Chondrocyte (in vitro differentiated cells): ENCODE results near the gene CHKA. TPM values are rescaled to one million over a fixed set of nuclear protein-coding genes. Genes with fewer than 3 reads are reported as not detected.

Experiments used
- DNase-seq: peaks from one replicate; pipeline ENCODE4 v3.0.0; 2021; ENCODE audit warnings: mixed read lengths, low spot score
- H3K27ac Mint-ChIP-seq: one replicate; pipeline ENCODE4 v1.8.0; 2021; ENCODE audit warnings: mild to moderate bottlenecking, moderate library complexity, mixed read lengths; ENCODE audit not compliant: unreplicated experiment
- H3K27me3 Mint-ChIP-seq: 2 replicates; pipeline ENCODE4 v1.8.0; 2021; ENCODE audit warnings: low read depth, mixed read lengths
- H3K36me3 Mint-ChIP-seq: 2 replicates; pipeline ENCODE4 v1.8.0; 2021; ENCODE audit warnings: low read depth, mixed read lengths
- H3K4me1 Mint-ChIP-seq: 2 replicates; pipeline ENCODE4 v1.8.0; 2021; ENCODE audit warnings: low read depth, mild to moderate bottlenecking, mixed read lengths
- H3K4me3 Mint-ChIP-seq: one replicate; pipeline ENCODE4 v1.8.0; 2021; ENCODE audit warnings: mild to moderate bottlenecking, moderate library complexity, mixed read lengths; ENCODE audit not compliant: unreplicated experiment
- H3K9me3 Mint-ChIP-seq: 2 replicates; pipeline ENCODE4 v1.8.0; 2021; ENCODE audit warnings: low read depth, mixed read lengths
- CTCF ChIP-seq: fragments of 200-600 bp; sonication (generic); IDR thresholded peaks from 2 replicates; pipeline ENCODE4 v1.5.0; 2021; ENCODE audit warnings: antibody characterized with exemption, mild to moderate bottlenecking, moderate library complexity
- total RNA-seq: library from RNA; stranded (reverse); gene quantifications from 3 replicates; pipeline ENCODE4 v1.2.1, GENCODE V29; 2021

The CHKA gene
- total RNA-seq, 1 donor from 2014 or later: 21.0 TPM

- DNase-seq: no peak
- Mint-ChIP-seq H3K4me1 (no peaks in the 10 kb centered on the region), H3K27ac (no peak overlapping the region), H3K36me3 (peaks cover 35% of the 10 kb centered on the region), H3K4me3 (no peak overlapping the region), H3K27me3 (no peaks in the 10 kb centered on the region), H3K9me3 (no peaks in the 10 kb centered on the region)
- no peak for TF ChIP-seq CTCF
Measured at GRCh38 chr11:68061508-68061907, 59.7 kb downstream of the CHKA start.

GRCh38 chr11:68057807-68058206 is 63.4 kb downstream of the CHKA start:
- Mint-ChIP-seq H3K4me3 (no peak overlapping the region), H3K9me3 (no peaks in the 10 kb centered on the region), H3K36me3 (peaks cover 24% of the 10 kb centered on the region), H3K27ac (peak overlapping the region; percentile 62), H3K27me3 (no peaks in the 10 kb centered on the region), H3K4me1 (no peaks in the 10 kb centered on the region)
- TF ChIP-seq CTCF: no peak
- DNase-seq: no peak

GRCh38 chr11:68056317-68057285 is 64.6 kb downstream of the CHKA start:
- Mint-ChIP-seq H3K9me3 (no peaks in the 10 kb centered on the region), H3K36me3 (peaks cover 26% of the 10 kb centered on the region), H3K4me1 (no peaks in the 10 kb centered on the region), H3K4me3 (no peak overlapping the region), H3K27ac (no peak overlapping the region), H3K27me3 (no peaks in the 10 kb centered on the region)
- DNase-seq: no peak
- no peak for TF ChIP-seq CTCF

GRCh38 chr11:68053981-68054812 is 67.0 kb downstream of the CHKA start:
- H3K4me1 Mint-ChIP-seq: no peaks in the 10 kb centered on the region
- no peaks in the 10 kb centered on the region for H3K27me3 Mint-ChIP-seq
- peak overlapping the region; percentile 9 for H3K27ac Mint-ChIP-seq
- peaks cover 18% of the 10 kb centered on the region for H3K36me3 Mint-ChIP-seq
- no peak for TF ChIP-seq CTCF
- H3K9me3 Mint-ChIP-seq: no peaks in the 10 kb centered on the region
- DNase-seq: no peak
- H3K4me3 Mint-ChIP-seq: no peak overlapping the region

- peaks cover 10% of the 10 kb centered on the region for H3K36me3 Mint-ChIP-seq
- no peak for TF ChIP-seq CTCF
- no peak overlapping the region for H3K4me3 Mint-ChIP-seq
- H3K4me1 Mint-ChIP-seq: no peaks in the 10 kb centered on the region
- peak overlapping the region; percentile 32 for H3K27ac Mint-ChIP-seq
- no peaks in the 10 kb centered on the region for H3K9me3 Mint-ChIP-seq
- no peak for DNase-seq
- no peaks in the 10 kb centered on the region for H3K27me3 Mint-ChIP-seq
Measured at GRCh38 chr11:68053117-68053516, 68.1 kb downstream of the CHKA start.
